ENCODE data around the gene C16orf86. TPM values are rescaled to one million over a fixed set of nuclear protein-coding genes. Genes with fewer than 3 reads are reported as not detected.

C16orf86 gene
- polyA plus RNA-seq, 1 of the 3 experiments (the other 2 are of a cell fraction) = 4.3 TPM

DNA sequence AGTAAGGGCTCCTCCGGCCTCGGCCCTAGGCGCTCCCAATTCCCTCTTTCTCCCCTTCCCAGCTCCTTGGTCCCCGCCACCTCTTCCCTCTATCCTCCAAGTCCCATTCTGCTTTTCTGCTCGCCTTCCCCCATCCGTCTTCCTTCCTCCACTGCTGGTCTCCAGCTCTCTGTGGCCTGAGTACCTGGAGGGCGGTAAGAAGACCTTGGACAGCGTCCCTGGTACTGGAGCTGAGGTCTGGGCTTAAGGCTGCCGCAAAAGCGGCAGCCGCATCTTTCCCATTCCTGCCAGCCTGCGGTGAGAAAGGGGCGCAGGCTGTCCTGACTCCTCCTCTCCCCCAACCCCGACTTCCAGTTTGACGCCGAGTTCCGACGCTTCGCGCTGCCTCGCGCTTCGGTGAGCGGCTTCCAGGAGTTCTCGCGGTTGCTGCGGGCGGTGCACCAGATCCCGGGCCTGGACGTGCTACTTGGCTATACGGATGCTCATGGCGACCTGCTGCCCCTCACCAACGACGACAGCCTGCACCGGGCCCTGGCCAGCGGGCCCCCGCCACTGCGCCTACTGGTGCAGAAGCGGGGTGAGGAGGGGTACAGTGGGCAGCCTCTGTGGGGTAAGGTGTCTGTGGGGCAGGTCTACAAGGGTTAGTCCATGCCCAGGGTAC is 5.4 kb upstream of the C16orf86 start:
- peak overlapping the region; percentile 93; the same call in 1 of the 2 replicates for H3K4me2 ChIP-seq
- no peak overlapping the region for H2AFZ ChIP-seq (ENCODE audit: low read depth)
- peaks cover 0 to 26% of the 10 kb centered on the region in 2 experiments for H3K36me3 ChIP-seq (replicated peaks in 1 of 2; ENCODE audit: control insufficient read depth in 1 of 2, insufficient read depth in 2 of 2, low read length in 1 of 2)
- no peaks in the 10 kb centered on the region for H3K9me3 ChIP-seq
- no peaks in the 10 kb centered on the region for H3K27me3 ChIP-seq (ENCODE audit: insufficient read depth)
- POLR2A ChIA-PET = interaction anchor here (1.4 kb wide), 1 partner anchor 132 kb away, joined by 8 read pairs; the partner anchor contains the start of gene RIPOR1
- H3K27ac ChIP-seq (ENCODE audit: low read depth in 2 of 2, low read length in 1 of 2) = peak overlapping the region; percentile 53 to 77; a peak in 3 of 4 replicates
- H3K9me2 ChIP-seq = no peaks in the 10 kb centered on the region
- H3F3A ChIP-seq (replicated peaks; ENCODE audit: insufficient read depth) = peaks cover 11% of the 10 kb centered on the region
- DNase-seq = peak; percentile 63
- 0 out of 2 replicates have a peak, but pooled peaks cover 3% of the 10 kb centered on the region for H4K20me1 ChIP-seq (ENCODE audit: insufficient read depth)
- no peak overlapping the region for H3K9ac ChIP-seq
- peaks cover 20% of the 10 kb centered on the region for H3K79me2 ChIP-seq (ENCODE audit: insufficient read depth)
- peaks cover 0 to 29% of the 10 kb centered on the region in 2 experiments; a peak in 1 of 4 replicates for H3K4me1 ChIP-seq (ENCODE audit: control insufficient read depth in 1 of 2, insufficient read depth in 2 of 2, low read depth in 1 of 2, low read length in 1 of 2)
- CTCF ChIA-PET = interaction anchor here (0.7 to 18.3 kb wide), 8 partner anchors 9 to 155 kb away, joined by 3 to 246 read pairs (median 8); partner anchors contain the start of genes CARMIL2 and CTCF
- WGBS (ENCODE audit: low lambda C conversion rate) = 32% methylated on average over 28 of the region's 39 CpGs
- TF ChIP-seq, protein P1, sequence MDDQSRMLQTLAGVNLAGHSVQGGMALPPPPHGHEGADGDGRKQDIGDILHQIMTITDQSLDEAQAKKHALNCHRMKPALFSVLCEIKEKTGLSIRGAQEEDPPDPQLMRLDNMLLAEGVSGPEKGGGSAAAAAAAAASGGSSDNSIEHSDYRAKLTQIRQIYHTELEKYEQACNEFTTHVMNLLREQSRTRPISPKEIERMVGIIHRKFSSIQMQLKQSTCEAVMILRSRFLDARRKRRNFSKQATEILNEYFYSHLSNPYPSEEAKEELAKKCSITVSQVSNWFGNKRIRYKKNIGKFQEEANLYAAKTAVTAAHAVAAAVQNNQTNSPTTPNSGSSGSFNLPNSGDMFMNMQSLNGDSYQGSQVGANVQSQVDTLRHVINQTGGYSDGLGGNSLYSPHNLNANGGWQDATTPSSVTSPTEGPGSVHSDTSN (IDR thresholded peaks at IDR 0.05) = no peak
- TF ChIP-seq REST (IDR thresholded peaks at IDR 0.05; ENCODE audit: low read depth, low read length) = peak; percentile 96
- H3K4me3 ChIP-seq (ENCODE audit: low read depth in 2 of 2, low read length in 1 of 2) = peak overlapping the region; percentile 49 to 97; a peak in 3 of 4 replicates

- Histone ChIP-seq H3K4me3 (ENCODE audit: low read depth in 2 of 2, low read length in 1 of 2) (no peak overlapping the region), H3K4me1 (ENCODE audit: control insufficient read depth in 1 of 2, insufficient read depth in 2 of 2, low read depth in 1 of 2, low read length in 1 of 2) (peaks cover 3 to 31% of the 10 kb centered on the region in 2 experiments; a peak in 2 of 4 replicates), H3K9ac (no peak overlapping the region), H2AFZ (ENCODE audit: low read depth) (no peak overlapping the region), H3K4me2 (no peak overlapping the region), H3K9me3 (no peaks in the 10 kb centered on the region), H3K27ac (ENCODE audit: low read depth in 2 of 2, low read length in 1 of 2) (no peak overlapping the region), H3K79me2 (ENCODE audit: insufficient read depth) (peaks cover 20% of the 10 kb centered on the region), H3K27me3 (ENCODE audit: insufficient read depth) (no peaks in the 10 kb centered on the region), H3K9me2 (no peaks in the 10 kb centered on the region), H3F3A (replicated peaks; ENCODE audit: insufficient read depth) (peaks cover 13% of the 10 kb centered on the region), H3K36me3 (replicated peaks in 1 of 2; ENCODE audit: control insufficient read depth in 1 of 2, insufficient read depth in 2 of 2, low read length in 1 of 2) (peaks cover 0 to 23% of the 10 kb centered on the region in 2 experiments), H4K20me1 (ENCODE audit: insufficient read depth) (0 out of 2 replicates have a peak, but pooled peaks cover 3% of the 10 kb centered on the region)
- DNase-seq = no peak
- POLR2A ChIA-PET = no interaction called here
- 99% methylated on average over 14 of the region's 34 CpGs for WGBS (ENCODE audit: low lambda C conversion rate)
- CTCF ChIA-PET = interaction anchor here (0.7 to 18.3 kb wide), 10 partner anchors 10 to 217 kb away, joined by 3 to 246 read pairs (median 6); partner anchors contain the start of genes CARMIL2 and CTCF
- TF ChIP-seq NFIC (IDR thresholded peaks at IDR 0.05; ENCODE audit: borderline replicate concordance) (no peak), TAF1 (IDR thresholded peaks at IDR 0.05; ENCODE audit: borderline replicate concordance, low read depth, low read length) (no peak), TCF12 (IDR thresholded peaks at IDR 0.05) (no peak), RAD21 (IDR thresholded peaks at IDR 0.05; ENCODE audit: low read length) (no peak), NRF1 (IDR thresholded peaks at IDR 0.05; ENCODE audit: low read depth, low read length) (no peak), GABPA (IDR thresholded peaks at IDR 0.05; ENCODE audit: low read depth) (no peak), CHD2 (IDR thresholded peaks at IDR 0.05; ENCODE audit: low read length, partially characterized antibody) (no peak), EZH2phosphoT487 (IDR thresholded peaks at IDR 0.05; ENCODE audit: borderline replicate concordance, low read depth) (no peak), EP300 (IDR thresholded peaks at IDR 0.05; ENCODE audit: borderline replicate concordance in 1 of 2, low read depth in 1 of 2, low read length in 1 of 2) (no peak), FOXM1 (IDR thresholded peaks at IDR 0.05; ENCODE audit: low read depth) (no peak), REST (IDR thresholded peaks at IDR 0.05; ENCODE audit: low read depth, low read length) (no peak), MEF2A (IDR thresholded peaks at IDR 0.05; ENCODE audit: borderline replicate concordance, low read depth) (no peak)
- TF ChIP-seq, protein P1 (IDR thresholded peaks at IDR 0.05) = no peak
Observed at GRCh38 chr16:67661886-67662652, 4.5 kb upstream of the C16orf86 start.
